ENCODE measurements around the gene RELA. TPM values are rescaled to one million over a fixed set of nuclear protein-coding genes. Genes with fewer than 3 reads are reported as not detected.

Gene RELA
- polyA plus RNA-seq, 2 of the 4 experiments (the other 2 are of a cell fraction), result 28.9 to 55.1 TPM

DNA sequence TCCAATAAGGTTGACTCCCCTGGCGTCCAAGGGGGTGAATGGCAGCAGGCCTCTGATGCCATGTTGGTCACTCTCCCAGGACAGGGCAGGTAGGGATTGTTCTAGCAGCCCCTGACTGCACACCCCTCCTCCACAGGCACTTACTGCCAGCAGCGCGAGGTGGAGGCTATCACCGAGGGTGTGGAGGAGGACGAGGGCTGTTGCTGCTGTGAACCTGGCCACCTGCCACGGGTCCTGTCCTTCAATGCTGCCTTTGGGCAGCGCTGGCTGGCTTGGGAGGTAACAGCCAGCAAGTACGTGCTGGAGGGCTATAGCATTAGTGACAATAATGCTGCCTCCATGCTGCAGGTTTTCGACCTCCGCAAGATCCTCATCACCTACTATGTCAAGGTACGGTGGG is 32.5 kb downstream of the RELA start (continued):
- no peak for TF ChIP-seq REST (IDR thresholded peaks at IDR 0.05)
- TF ChIP-seq HMGXB4 (CRISPR knock-in tag; IDR thresholded peaks at IDR 0.05; ENCODE audit: borderline replicate concordance), result no peak

DNA sequence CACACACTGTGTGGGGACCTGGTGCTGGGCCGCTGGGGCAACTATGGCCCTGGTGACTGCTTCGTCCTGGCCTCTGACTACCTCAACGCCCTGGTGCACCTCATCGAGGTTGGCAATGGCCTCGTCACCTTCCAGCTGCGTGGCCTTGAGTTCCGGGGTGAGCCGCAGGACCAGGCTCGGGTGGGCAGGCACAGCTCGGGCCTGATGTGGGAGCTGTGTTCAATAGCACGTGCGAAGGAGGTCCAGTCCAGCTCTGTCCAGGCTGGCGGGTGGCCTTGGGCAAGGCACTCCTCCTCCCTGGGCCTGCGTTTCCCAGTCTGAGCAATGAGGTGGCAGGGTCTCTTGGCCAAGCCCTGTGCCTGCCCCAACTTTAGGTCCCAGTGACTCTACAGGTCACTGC is 33.1 kb downstream of the RELA start:
- Histone ChIP-seq H3K4me1 (no peaks in the 10 kb centered on the region), H3K9me3 (no peaks in the 10 kb centered on the region), H3K4me3 (no peak overlapping the region), H3K4me2 (no peak overlapping the region), H3K27ac (no peak overlapping the region)
- TF ChIP-seq EHF (CRISPR knock-in tag; IDR thresholded peaks at IDR 0.05) (no peak), ATOH8 (CRISPR knock-in tag; IDR thresholded peaks at IDR 0.05; ENCODE audit: low read depth) (no peak), SMC3 (IDR thresholded peaks at IDR 0.05) (no peak), BCL3 (IDR thresholded peaks at IDR 0.05) (no peak), HMGXB4 (CRISPR knock-in tag; IDR thresholded peaks at IDR 0.05; ENCODE audit: borderline replicate concordance) (no peak), HOXA7 (CRISPR knock-in tag; IDR thresholded peaks at IDR 0.05) (no peak), ZSCAN20 (CRISPR knock-in tag; IDR thresholded peaks at IDR 0.05) (no peak), KDM1A (IDR thresholded peaks at IDR 0.05; ENCODE audit: low read depth) (no peak), FOSB (CRISPR knock-in tag; IDR thresholded peaks at IDR 0.05) (no peak), RAD21 (conservative IDR thresholded peaks at IDR 0.05 in 1 of 2, IDR thresholded peaks at IDR 0.05 in 1 of 2) (no peak), HOXB13 (CRISPR knock-in tag; IDR thresholded peaks at IDR 0.05; ENCODE audit: low read depth) (no peak), ZC3H11A (IDR thresholded peaks at IDR 0.05) (no peak), RARB (CRISPR knock-in tag; IDR thresholded peaks at IDR 0.05) (no peak)
- TF ChIP-seq, protein P1, sequence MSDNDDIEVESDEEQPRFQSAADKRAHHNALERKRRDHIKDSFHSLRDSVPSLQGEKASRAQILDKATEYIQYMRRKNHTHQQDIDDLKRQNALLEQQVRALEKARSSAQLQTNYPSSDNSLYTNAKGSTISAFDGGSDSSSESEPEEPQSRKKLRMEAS (IDR thresholded peaks at IDR 0.05), result no peak
- TF ChIP-seq, protein P2, sequence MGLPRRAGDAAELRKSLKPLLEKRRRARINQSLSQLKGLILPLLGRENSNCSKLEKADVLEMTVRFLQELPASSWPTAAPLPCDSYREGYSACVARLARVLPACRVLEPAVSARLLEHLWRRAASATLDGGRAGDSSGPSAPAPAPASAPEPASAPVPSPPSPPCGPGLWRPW (IDR thresholded peaks at IDR 0.05), result no peak
- CTCF ChIA-PET, result interaction anchor here (1.0 kb wide), 1 partner anchor 189 kb away, joined by 3 read pairs; no protein-coding TSS in a partner anchor
- POLR2A ChIA-PET, result no interaction called here
- DNase-seq (ENCODE audit: low read depth in 1 of 2, low spot score in 1 of 2) (no peak), FAIRE-seq (no peak), ATAC-seq (no peak)
- 90% methylated on average over 7 of the region's 14 CpGs for WGBS (ENCODE audit: missing lambda C conversion rate)
